Measurements from ENCODE around the gene KRTAP5-11.
"Not testable (repeated sequence)": the region's sequence is repeated elsewhere in the genome, so short reads cannot be mapped to it uniquely, and the experiment has no call there.

KRTAP5-11 gene

DNA sequence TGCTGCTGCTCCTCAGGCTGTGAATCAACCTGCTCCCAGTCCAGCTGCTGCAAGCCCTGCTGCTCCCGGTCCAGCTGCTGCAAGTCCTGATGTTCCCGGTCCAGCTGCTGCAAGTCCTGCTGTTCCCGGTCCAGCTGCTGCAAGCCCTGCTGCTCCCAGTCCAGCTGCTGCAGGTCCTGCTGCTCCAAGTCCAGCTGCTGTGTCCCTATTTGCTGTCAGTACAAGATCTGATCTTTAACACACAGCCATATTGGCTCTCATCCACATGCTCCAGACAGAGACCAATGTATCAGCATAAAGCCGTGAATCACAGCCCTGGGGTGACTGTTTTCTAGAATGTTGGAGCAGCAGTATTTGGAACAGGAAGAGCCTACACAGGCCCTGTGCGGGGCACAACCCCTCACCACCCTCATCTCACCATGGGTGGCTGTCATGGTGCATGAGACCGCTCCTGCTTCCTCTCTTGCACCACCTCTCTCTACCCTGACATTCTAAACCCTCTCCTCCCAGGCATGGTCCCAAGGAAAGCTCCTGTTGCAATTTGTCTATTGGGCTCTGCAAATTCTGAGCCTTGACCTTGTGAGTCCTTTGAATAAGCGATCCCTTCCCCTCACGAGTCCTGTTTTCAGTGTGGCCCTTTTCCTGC lies 13.8 kb downstream of the KRTAP5-11 start:
- no peak overlapping the region for H3K27ac ChIP-seq (ENCODE audit: low read depth in 2 of 2, low read length in 2 of 2)
- no peaks in the 10 kb centered on the region for H3K9me3 ChIP-seq (ENCODE audit: control insufficient read depth in 2 of 2, low read length in 2 of 2)
- peaks cover 0 to 2% of the 10 kb centered on the region in 2 donors for H3K27me3 ChIP-seq (ENCODE audit: control insufficient read depth in 2 of 2, insufficient read depth in 2 of 2, low read length in 2 of 2)
- H3K36me3 ChIP-seq (ENCODE audit: control insufficient read depth in 2 of 2, insufficient read depth in 2 of 2, low read length in 2 of 2), result no peaks in the 10 kb centered on the region
- no peaks in the 10 kb centered on the region for H3K4me1 ChIP-seq (ENCODE audit: control insufficient read depth in 2 of 2, insufficient read depth in 2 of 2, low read length in 2 of 2)
- H3K4me3 ChIP-seq (ENCODE audit: low read length in 2 of 2), result no peak overlapping the region
- no peak overlapping the region for H3K9ac ChIP-seq (ENCODE audit: low read depth in 1 of 2, low read length in 2 of 2)

DNA sequence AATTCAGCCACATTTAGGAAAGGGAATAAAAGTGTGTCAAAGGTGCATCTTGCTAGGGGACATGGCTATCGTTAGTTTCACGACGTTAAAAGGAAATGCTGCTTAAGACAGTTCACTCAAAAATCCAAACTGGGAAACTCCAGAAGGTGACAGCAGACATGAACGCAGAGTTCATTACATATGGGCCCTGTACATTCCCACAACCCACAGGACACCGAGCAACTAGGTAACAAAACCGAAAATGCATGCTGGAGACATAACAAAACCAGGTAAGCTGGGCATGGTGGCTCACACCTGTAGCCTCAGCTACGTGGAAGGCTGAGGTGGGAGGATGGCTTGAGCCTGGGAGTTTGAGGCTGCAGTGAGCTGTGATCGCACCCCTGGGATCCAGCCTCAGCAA lies 15.0 kb downstream of the KRTAP5-11 start:
- not testable (repeated sequence) for H3K36me3 ChIP-seq (ENCODE audit: control insufficient read depth in 2 of 2, insufficient read depth in 2 of 2, low read length in 2 of 2); H3K4me3 ChIP-seq (ENCODE audit: low read length in 2 of 2); H3K9ac ChIP-seq (ENCODE audit: low read depth in 1 of 2, low read length in 2 of 2); H3K27me3 ChIP-seq (ENCODE audit: control insufficient read depth in 2 of 2, insufficient read depth in 2 of 2, low read length in 2 of 2); H3K4me1 ChIP-seq (ENCODE audit: control insufficient read depth in 2 of 2, insufficient read depth in 2 of 2, low read length in 2 of 2); H3K27ac ChIP-seq (ENCODE audit: low read depth in 2 of 2, low read length in 2 of 2); H3K9me3 ChIP-seq (ENCODE audit: control insufficient read depth in 2 of 2, low read length in 2 of 2)

- not testable (repeated sequence) for H3K4me3 ChIP-seq (ENCODE audit: low read length in 2 of 2); H3K27ac ChIP-seq (ENCODE audit: low read depth in 2 of 2, low read length in 2 of 2)
Observed at GRCh38 chr11:71566626-71567599, 15.8 kb downstream of the KRTAP5-11 start.

DNA sequence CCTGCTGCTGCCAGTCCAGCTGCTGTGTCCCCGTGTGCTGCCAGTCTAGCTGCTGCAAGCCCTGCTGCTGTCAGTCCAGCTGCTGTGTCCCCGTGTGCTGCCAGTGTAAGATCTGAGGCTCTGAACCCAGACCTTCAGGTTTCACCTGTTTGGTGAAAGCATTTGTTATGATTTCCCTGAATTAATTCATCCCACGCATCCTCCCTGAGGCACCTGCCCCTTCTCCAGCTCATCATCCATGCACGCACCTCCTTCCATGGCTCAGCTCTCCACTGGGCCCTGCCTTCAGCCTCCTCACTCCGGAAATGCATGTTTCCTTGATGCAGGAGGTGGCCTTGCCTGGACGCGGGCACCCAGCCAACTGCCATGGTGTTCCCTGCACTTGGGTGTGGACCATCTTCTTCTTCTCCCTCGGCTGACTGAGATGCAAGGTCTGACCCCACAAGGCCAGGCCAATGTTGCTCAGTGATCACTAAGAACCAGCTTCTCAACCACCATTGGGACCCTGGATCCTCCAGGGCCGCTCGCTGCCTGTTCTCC lies 16.5 kb downstream of the KRTAP5-11 start:
- peaks cover 0 to 1% of the 10 kb centered on the region in 2 donors for H3K9me3 ChIP-seq (ENCODE audit: control insufficient read depth in 2 of 2, low read length in 2 of 2)
- peaks cover 0 to 10% of the 10 kb centered on the region in 2 donors for H3K27me3 ChIP-seq (ENCODE audit: control insufficient read depth in 2 of 2, insufficient read depth in 2 of 2, low read length in 2 of 2)
- H3K36me3 ChIP-seq (ENCODE audit: control insufficient read depth in 2 of 2, insufficient read depth in 2 of 2, low read length in 2 of 2), result no peaks in the 10 kb centered on the region
- no peak overlapping the region for H3K27ac ChIP-seq (ENCODE audit: low read depth in 2 of 2, low read length in 2 of 2)
- H3K9ac ChIP-seq (ENCODE audit: low read depth in 1 of 2, low read length in 2 of 2), result no peak overlapping the region
- no peaks in the 10 kb centered on the region for H3K4me1 ChIP-seq (ENCODE audit: control insufficient read depth in 2 of 2, insufficient read depth in 2 of 2, low read length in 2 of 2)
- H3K4me3 ChIP-seq (ENCODE audit: low read length in 2 of 2), result no peak overlapping the region

More at GRCh38 chr11:71566626-71567599, 15.8 kb downstream of the KRTAP5-11 start:
- not testable (repeated sequence) for H3K9ac ChIP-seq (ENCODE audit: low read depth in 1 of 2, low read length in 2 of 2); H3K4me1 ChIP-seq (ENCODE audit: control insufficient read depth in 2 of 2, insufficient read depth in 2 of 2, low read length in 2 of 2); H3K9me3 ChIP-seq (ENCODE audit: control insufficient read depth in 2 of 2, low read length in 2 of 2); H3K36me3 ChIP-seq (ENCODE audit: control insufficient read depth in 2 of 2, insufficient read depth in 2 of 2, low read length in 2 of 2)
- H3K27me3 ChIP-seq (ENCODE audit: control insufficient read depth in 2 of 2, insufficient read depth in 2 of 2, low read length in 2 of 2), result peaks cover 0 to 10% of the 10 kb centered on the region in 2 donors

- H3K9ac ChIP-seq (ENCODE audit: low read depth in 1 of 2, low read length in 2 of 2), result no peak within 1 kb of the TSS
- peaks cover 0 to 10% of the 10 kb centered on the region in 2 donors for H3K27me3 ChIP-seq (ENCODE audit: control insufficient read depth in 2 of 2, insufficient read depth in 2 of 2, low read length in 2 of 2)
- no peak within 1 kb of the TSS for H3K27ac ChIP-seq (ENCODE audit: low read depth in 2 of 2, low read length in 2 of 2)
- H3K9me3 ChIP-seq (ENCODE audit: control insufficient read depth in 2 of 2, low read length in 2 of 2), result peaks cover 0 to 1% of the 10 kb centered on the region in 2 donors
- H3K36me3 ChIP-seq (ENCODE audit: control insufficient read depth in 2 of 2, insufficient read depth in 2 of 2, low read length in 2 of 2), result no peaks in the 10 kb centered on the region
- no peak within 1 kb of the TSS for H3K4me3 ChIP-seq (ENCODE audit: low read length in 2 of 2)
- H3K4me1 ChIP-seq (ENCODE audit: control insufficient read depth in 2 of 2, insufficient read depth in 2 of 2, low read length in 2 of 2), result no peaks in the 10 kb centered on the region
Observed at GRCh38 chr11:71565263-71565662, 17.4 kb downstream of the KRTAP5-11 start, which contains the start of gene KRTAP5-10. TSS of gene KRTAP5-10 (plus strand) at chr11:71565563. CDS start at chr11:71565588, 25 bp downstream.

DNA sequence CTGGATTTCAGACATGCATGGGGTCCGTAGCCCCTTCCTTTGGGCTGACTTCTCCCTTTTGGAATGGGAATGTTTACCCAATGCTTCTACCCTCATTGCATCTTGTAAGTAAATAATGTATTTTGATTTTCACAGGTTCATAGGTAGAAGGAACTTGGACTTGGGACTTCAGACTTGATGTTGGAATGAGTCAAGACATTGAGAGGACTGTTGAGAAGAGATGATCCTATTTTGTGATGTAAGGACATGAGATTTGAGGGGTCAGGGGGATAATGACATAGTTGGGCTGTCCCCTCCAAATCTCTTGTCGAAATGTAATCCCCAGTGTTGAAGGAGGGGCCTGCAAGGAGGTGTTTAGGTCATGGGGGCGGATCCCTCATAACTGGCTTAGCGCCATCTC lies 18.2 kb downstream of the KRTAP5-11 start:
- peaks cover 0 to 10% of the 10 kb centered on the region in 2 donors for H3K27me3 ChIP-seq (ENCODE audit: control insufficient read depth in 2 of 2, insufficient read depth in 2 of 2, low read length in 2 of 2)
- no peak overlapping the region for H3K9ac ChIP-seq (ENCODE audit: low read depth in 1 of 2, low read length in 2 of 2)
- no peak overlapping the region for H3K27ac ChIP-seq (ENCODE audit: low read depth in 2 of 2, low read length in 2 of 2)
- no peaks in the 10 kb centered on the region for H3K36me3 ChIP-seq (ENCODE audit: control insufficient read depth in 2 of 2, insufficient read depth in 2 of 2, low read length in 2 of 2)
- H3K4me1 ChIP-seq (ENCODE audit: control insufficient read depth in 2 of 2, insufficient read depth in 2 of 2, low read length in 2 of 2), result no peaks in the 10 kb centered on the region
- peaks cover 0 to 1% of the 10 kb centered on the region in 2 donors for H3K9me3 ChIP-seq (ENCODE audit: control insufficient read depth in 2 of 2, low read length in 2 of 2)
- H3K4me3 ChIP-seq (ENCODE audit: low read length in 2 of 2), result no peak overlapping the region

- Histone ChIP-seq H3K27ac (ENCODE audit: low read depth in 2 of 2, low read length in 2 of 2) (no peak overlapping the region), H3K27me3 (ENCODE audit: control insufficient read depth in 2 of 2, insufficient read depth in 2 of 2, low read length in 2 of 2) (peaks cover 0 to 10% of the 10 kb centered on the region in 2 donors), H3K4me1 (ENCODE audit: control insufficient read depth in 2 of 2, insufficient read depth in 2 of 2, low read length in 2 of 2) (no peaks in the 10 kb centered on the region), H3K36me3 (ENCODE audit: control insufficient read depth in 2 of 2, insufficient read depth in 2 of 2, low read length in 2 of 2) (no peaks in the 10 kb centered on the region), H3K9me3 (ENCODE audit: control insufficient read depth in 2 of 2, low read length in 2 of 2) (peaks cover 0 to 1% of the 10 kb centered on the region in 2 donors), H3K9ac (ENCODE audit: low read depth in 1 of 2, low read length in 2 of 2) (no peak overlapping the region), H3K4me3 (ENCODE audit: low read length in 2 of 2) (no peak overlapping the region)
Observed at GRCh38 chr11:71563406-71563805, 19.3 kb downstream of the KRTAP5-11 start.

- H3K9ac ChIP-seq (ENCODE audit: low read depth in 1 of 2, low read length in 2 of 2), result no peak overlapping the region
- peaks cover 0 to 10% of the 10 kb centered on the region in 2 donors for H3K27me3 ChIP-seq (ENCODE audit: control insufficient read depth in 2 of 2, insufficient read depth in 2 of 2, low read length in 2 of 2)
- H3K4me3 ChIP-seq (ENCODE audit: low read length in 2 of 2), result no peak overlapping the region
- no peaks in the 10 kb centered on the region for H3K36me3 ChIP-seq (ENCODE audit: control insufficient read depth in 2 of 2, insufficient read depth in 2 of 2, low read length in 2 of 2)
- H3K27ac ChIP-seq (ENCODE audit: low read depth in 2 of 2, low read length in 2 of 2), result no peak overlapping the region
- peaks cover 0 to 1% of the 10 kb centered on the region in 2 donors for H3K9me3 ChIP-seq (ENCODE audit: control insufficient read depth in 2 of 2, low read length in 2 of 2)
- H3K4me1 ChIP-seq (ENCODE audit: control insufficient read depth in 2 of 2, insufficient read depth in 2 of 2, low read length in 2 of 2), result no peaks in the 10 kb centered on the region
Observed at GRCh38 chr11:71562120-71562519, 20.6 kb downstream of the KRTAP5-11 start.

GRCh38 chr11:71558996-71559395 lies 23.7 kb downstream of the KRTAP5-11 start:
- Histone ChIP-seq H3K4me3 (ENCODE audit: low read length in 2 of 2) (no peak overlapping the region), H3K4me1 (ENCODE audit: control insufficient read depth in 2 of 2, insufficient read depth in 2 of 2, low read length in 2 of 2) (no peaks in the 10 kb centered on the region), H3K9me3 (ENCODE audit: control insufficient read depth in 2 of 2, low read length in 2 of 2) (peaks cover 0 to 1% of the 10 kb centered on the region in 2 donors), H3K27ac (ENCODE audit: low read depth in 2 of 2, low read length in 2 of 2) (no peak overlapping the region), H3K27me3 (ENCODE audit: control insufficient read depth in 2 of 2, insufficient read depth in 2 of 2, low read length in 2 of 2) (peaks cover 0 to 10% of the 10 kb centered on the region in 2 donors), H3K36me3 (ENCODE audit: control insufficient read depth in 2 of 2, insufficient read depth in 2 of 2, low read length in 2 of 2) (no peaks in the 10 kb centered on the region), H3K9ac (ENCODE audit: low read depth in 1 of 2, low read length in 2 of 2) (no peak overlapping the region)

GRCh38 chr11:71557257-71557656 lies 25.4 kb downstream of the KRTAP5-11 start:
- H3K4me3 ChIP-seq (ENCODE audit: low read length in 2 of 2), result no peak overlapping the region
- H3K4me1 ChIP-seq (ENCODE audit: control insufficient read depth in 2 of 2, insufficient read depth in 2 of 2, low read length in 2 of 2), result no peaks in the 10 kb centered on the region
- no peak overlapping the region for H3K9ac ChIP-seq (ENCODE audit: low read depth in 1 of 2, low read length in 2 of 2)
- H3K9me3 ChIP-seq (ENCODE audit: control insufficient read depth in 2 of 2, low read length in 2 of 2), result peaks cover 0 to 1% of the 10 kb centered on the region in 2 donors
- no peaks in the 10 kb centered on the region for H3K36me3 ChIP-seq (ENCODE audit: control insufficient read depth in 2 of 2, insufficient read depth in 2 of 2, low read length in 2 of 2)
- H3K27ac ChIP-seq (ENCODE audit: low read depth in 2 of 2, low read length in 2 of 2), result no peak overlapping the region
- no peaks in the 10 kb centered on the region for H3K27me3 ChIP-seq (ENCODE audit: control insufficient read depth in 2 of 2, insufficient read depth in 2 of 2, low read length in 2 of 2)
